T-cell (primary cell): Measurements from ENCODE around the gene FOXA3. TPM values are rescaled to one million over a fixed set of nuclear protein-coding genes. Genes with fewer than 3 reads are reported as not detected.

Experiments
- ATAC-seq, 4 experiments: fragments of 200-7000 bp in 3 of 4; fragments of 150-1000 bp in 1 of 4; cut with Tn5 transposase; replicated peaks in 1 of 4; 1 replicate in 3 of 4; 2 replicates in 1 of 4; pipeline ENCODE4 v1.10.0; 2021; ENCODE audit warnings: moderate library complexity in 3 of 4, mild to moderate bottlenecking in 2 of 4, moderate number of reproducible peaks in 1 of 4
- CTCF ChIA-PET, 2 donors: fragments of 300-600 bp; sonication (Branson Sonifier 250); formaldehyde crosslinking; loops; one replicate each; lab custom pipeline; 2022; ENCODE audit warnings: antibody characterized with exemption in 2 of 2; lab: Charles Lee
- POLR2A ChIA-PET, 2 donors: fragments of 300-600 bp; sonication (Branson Sonifier 250); formaldehyde crosslinking; loops; one replicate each; lab custom pipeline; 2022; ENCODE audit warnings: antibody characterized with exemption in 2 of 2; lab: Charles Lee
- DNase-seq, 35 experiments: peaks; one replicate each; pipeline versions ENCODE4 v3.0.0 to v3.0.0-alpha.2; 2013 to 2023
- H3K27ac ChIP-seq: one replicate; pipeline ENCODE4 v1.5.1; 2013; ENCODE audit warnings: low read length
- H3K27me3 ChIP-seq, 2 experiments: replicated peaks in 1 of 2; 1 replicate in 1 of 2; 2 replicates in 1 of 2; pipeline versions ENCODE4 v1.6.1 to v1.7.0; 2013; ENCODE audit warnings: low read length in 1 of 2, mixed read lengths in 1 of 2; ENCODE audit not compliant: control insufficient read depth in 2 of 2, insufficient read depth in 2 of 2; ENCODE audit errors: extremely low read depth in 1 of 2
- H3K36me3 ChIP-seq, 2 donors: 1 replicate in 1 of 2; 2 replicates in 1 of 2; pipeline versions ENCODE4 v1.6.1 to v1.7.0; 2013; ENCODE audit warnings: low read length in 1 of 2; ENCODE audit not compliant: control insufficient read depth in 2 of 2, insufficient read depth in 1 of 2; ENCODE audit errors: extremely low read depth in 1 of 2
- H3K4me1 ChIP-seq, 2 experiments: 1 replicate in 1 of 2; 2 replicates in 1 of 2; pipeline versions ENCODE4 v1.6.1 to v1.7.0; 2013; ENCODE audit warnings: low read length in 2 of 2, mixed read lengths in 1 of 2; ENCODE audit not compliant: insufficient read depth in 2 of 2, control insufficient read depth in 1 of 2; ENCODE audit errors: extremely low read depth in 1 of 2
- H3K4me3 ChIP-seq, 2 donors: 1 replicate in 1 of 2; 2 replicates in 1 of 2; pipeline versions ENCODE4 v1.5.1 to v1.7.0; 2013; ENCODE audit warnings: mild to moderate bottlenecking in 2 of 2, low read length in 1 of 2, moderate library complexity in 1 of 2; ENCODE audit not compliant: control insufficient read depth in 1 of 2; ENCODE audit errors: extremely low read depth in 1 of 2
- H3K9me3 ChIP-seq: 2 replicates; pipeline ENCODE4 v1.7.0; 2013
- H3K27ac Mint-ChIP-seq, 2 donors: one replicate each; pipeline ENCODE4 v1.8.0; 2020 to 2021; ENCODE audit warnings: mild to moderate bottlenecking in 2 of 2, mixed read lengths in 2 of 2
- H3K27me3 Mint-ChIP-seq, 2 donors: one replicate each; pipeline ENCODE4 v1.8.0; 2021 to 2022; ENCODE audit warnings: mixed read lengths in 2 of 2
- H3K36me3 Mint-ChIP-seq: one replicate; pipeline ENCODE4 v1.8.0; 2021; ENCODE audit warnings: mixed read lengths
- H3K4me1 Mint-ChIP-seq, 3 donors: one replicate each; pipeline ENCODE4 v1.8.0; 2020 to 2022; ENCODE audit warnings: mixed read lengths in 3 of 3, mild to moderate bottlenecking in 1 of 3
- H3K4me3 Mint-ChIP-seq, 3 donors: one replicate each; pipeline ENCODE4 v1.8.0; 2020 to 2022; ENCODE audit warnings: mild to moderate bottlenecking in 3 of 3, mixed read lengths in 3 of 3, moderate library complexity in 3 of 3
- H3K9me3 Mint-ChIP-seq, 3 donors: one replicate each; pipeline ENCODE4 v1.8.0; 2020 to 2022; ENCODE audit warnings: mixed read lengths in 3 of 3
- WGBS: methylation state at CpG from one replicate; pipeline ENCODE4 v1.1.5; 2013; ENCODE audit warnings: missing lambda C conversion rate; ENCODE audit not compliant: insufficient coverage; 5-methylcytosine and 5-hydroxymethylcytosine counted together
- total RNA-seq, 35 experiments: library from RNA in 6 of 35; stranded (reverse) in 6 of 35; fragments of 120-200 nt in 1 of 35; gene quantifications; one replicate each; pipeline versions ENCODE4 v1.2.1 to v1.2.4 and lab custom pipeline; 2013 to 2026

FOXA3 gene
- total RNA-seq, 5 donors from 2014 or later (not counting 1 experiment from before 2014, with no cell fraction given), result 0.16 TPM; not detected in 4

GRCh38 chr19:45881909-45882528 is 17.9 kb downstream of the FOXA3 start:
- Histone ChIP-seq H3K4me1 (peaks cover 16 to 47% of the 10 kb centered on the region in 2 experiments), H3K4me3 (no peak overlapping the region), H3K27me3 (peaks cover 0 to 30% of the 10 kb centered on the region in 2 experiments), H3K27ac (no peak overlapping the region), H3K36me3 (no peaks in the 10 kb centered on the region), H3K9me3 (no peaks in the 10 kb centered on the region)
- peaks cover 26 to 42% (median 30%) of the 10 kb centered on the region in 3 donors for H3K4me1 Mint-ChIP-seq
- DNase-seq (no peak), ATAC-seq (no peak)
- peak overlapping the region in 1 of 3 donors; percentile 15 for H3K4me3 Mint-ChIP-seq
- CTCF ChIA-PET, result interaction anchor here (0.6 to 1.5 kb wide), 4 partner anchors 14 to 113 kb away, joined by 3 to 7 read pairs (median 5); partner anchors contain the start of genes SIX5 (in 1 of the 2) and SYMPK (in 1 of the 2)
- no peaks in the 10 kb centered on the region for H3K36me3 Mint-ChIP-seq
- WGBS, result 100% methylated on average over 2 of the region's 4 CpGs
- POLR2A ChIA-PET, result interaction anchor here in 1 of 2 donors (0.5 kb wide), 1 partner anchor 378 kb away, joined by 3 read pairs; no protein-coding TSS in a partner anchor
- no peaks in the 10 kb centered on the region for H3K9me3 Mint-ChIP-seq
- H3K27ac Mint-ChIP-seq, result no peak overlapping the region
- peaks cover 7 to 16% of the 10 kb centered on the region in 2 donors for H3K27me3 Mint-ChIP-seq

- Mint-ChIP-seq H3K9me3 (no peaks in the 10 kb centered on the region), H3K27ac (peak overlapping the region in 1 of 2 donors; percentile 53), H3K27me3 (peaks cover 7 to 8% of the 10 kb centered on the region in 2 donors), H3K4me3 (peak overlapping the region; percentile 71 to 78 (median 71)), H3K36me3 (no peaks in the 10 kb centered on the region), H3K4me1 (peaks cover 22 to 37% (median 30%) of the 10 kb centered on the region in 3 donors)
- no peak overlapping the region for H3K27ac ChIP-seq
- DNase-seq (peak; percentile 49 to 92 (median 77)), ATAC-seq (peak in 3 of 4 experiments; percentile 14 to 30 (median 19))
- H3K9me3 ChIP-seq, result no peaks in the 10 kb centered on the region
- H3K27me3 ChIP-seq, result peaks cover 0 to 21% of the 10 kb centered on the region in 2 experiments
- ChIA-PET POLR2A (no interaction called here), CTCF (interaction anchor here in 1 of 2 donors (0.8 to 1.5 kb wide), 3 partner anchors 20 to 114 kb away, joined by 3 to 7 read pairs (median 4); partner anchors contain the start of genes MYPOP, SIX5 and SYMPK)
- H3K36me3 ChIP-seq, result no peaks in the 10 kb centered on the region
- peak overlapping the region; percentile 18 to 46 for H3K4me3 ChIP-seq
- 61% methylated on average over 22 of the region's 47 CpGs for WGBS
- peaks cover 16 to 47% of the 10 kb centered on the region in 2 experiments for H3K4me1 ChIP-seq
Measured at GRCh38 chr19:45882652-45883585, 18.8 kb downstream of the FOXA3 start.

DNA sequence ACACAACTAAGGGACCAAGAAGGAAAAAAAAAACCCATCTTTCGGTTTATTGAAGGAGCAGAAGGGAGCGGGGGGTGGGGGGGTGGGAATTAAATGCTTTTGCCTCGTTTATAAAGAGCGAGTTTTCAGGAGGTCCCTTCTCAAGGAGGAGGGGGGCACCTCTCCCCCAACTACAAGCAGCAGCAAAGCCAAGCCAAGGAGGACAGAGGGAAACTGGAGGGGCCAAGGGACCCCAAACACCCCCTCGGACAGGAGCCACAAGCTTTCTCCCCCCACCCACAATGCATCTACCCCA is 19.4 kb downstream of the FOXA3 start:
- peaks cover 0 to 16% of the 10 kb centered on the region in 2 experiments for H3K27me3 ChIP-seq
- peak overlapping the region in 1 of 2 donors; percentile 23 for H3K4me3 ChIP-seq
- DNase-seq (no peak), ATAC-seq (no peak)
- no peaks in the 10 kb centered on the region for H3K9me3 ChIP-seq
- H3K4me1 ChIP-seq, result peaks cover 16 to 47% of the 10 kb centered on the region in 2 experiments
- Mint-ChIP-seq H3K4me3 (peak overlapping the region; percentile 71 to 78 (median 71)), H3K27ac (peak overlapping the region; percentile 48 to 53), H3K4me1 (peaks cover 22 to 34% (median 30%) of the 10 kb centered on the region in 3 donors), H3K27me3 (peaks cover 4 to 5% of the 10 kb centered on the region in 2 donors), H3K36me3 (no peaks in the 10 kb centered on the region), H3K9me3 (no peaks in the 10 kb centered on the region)
- no peak overlapping the region for H3K27ac ChIP-seq
- H3K36me3 ChIP-seq, result no peaks in the 10 kb centered on the region
- WGBS, result no CpG with 5 or more reads among the region's 5 CpGs
- POLR2A ChIA-PET, result no interaction called here
- CTCF ChIA-PET, result interaction anchor here in 1 of 2 donors (0.6 kb wide), 1 partner anchor 905 kb away, joined by 3 read pairs; no protein-coding TSS in a partner anchor

DNA sequence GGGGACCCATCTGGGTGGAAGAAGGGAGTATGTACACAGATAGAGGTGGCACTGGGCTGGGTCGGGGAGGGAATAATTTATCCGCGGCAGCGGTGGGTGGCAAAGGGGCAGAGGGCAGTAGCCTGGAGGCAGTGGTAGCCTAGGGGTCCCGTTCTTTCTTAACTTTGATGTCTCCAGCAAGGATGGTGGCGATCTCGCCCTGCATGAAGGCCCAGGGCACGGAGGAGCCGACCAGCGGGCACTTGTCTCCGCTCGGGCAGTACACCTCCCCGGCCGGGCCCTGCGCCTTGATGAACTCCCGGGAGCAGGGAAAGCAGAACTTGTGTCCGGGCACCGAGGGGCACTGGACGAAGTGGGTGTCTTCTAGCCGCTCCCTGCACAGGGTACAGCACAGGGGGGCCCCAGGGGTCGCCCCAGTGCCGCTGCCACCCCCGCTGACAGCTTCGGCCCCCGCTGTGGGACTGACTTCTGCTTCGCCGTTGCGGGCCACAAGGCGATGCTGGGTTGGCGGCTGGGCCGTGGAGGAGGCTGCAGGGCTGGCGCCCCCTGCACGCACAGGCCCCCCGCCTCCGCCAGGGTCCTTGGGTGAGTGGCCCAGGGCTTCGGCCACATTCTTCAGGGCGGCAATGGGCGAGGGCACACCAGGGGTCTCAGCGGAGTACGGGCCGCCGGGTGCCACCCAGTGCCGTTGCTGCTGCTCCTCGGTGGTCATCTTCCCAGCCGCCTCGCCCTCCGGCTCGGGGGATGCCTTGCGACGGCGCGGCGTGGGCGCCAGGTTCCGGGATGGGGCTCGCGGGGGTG is 20.0 kb downstream of the FOXA3 start:
- POLR2A ChIA-PET, result no interaction called here
- no peak overlapping the region for H3K27ac ChIP-seq
- no peaks in the 10 kb centered on the region for H3K36me3 ChIP-seq
- WGBS, result 95% methylated on average over 57 of the region's 57 CpGs
- Mint-ChIP-seq H3K27ac (peak overlapping the region; percentile 27 to 48), H3K27me3 (peaks cover 3% of the 10 kb centered on the region in 2 donors), H3K9me3 (no peaks in the 10 kb centered on the region), H3K4me3 (peak overlapping the region in 2 of 3 donors; percentile 71), H3K36me3 (no peaks in the 10 kb centered on the region), H3K4me1 (peaks cover 22 to 33% (median 30%) of the 10 kb centered on the region in 3 donors)
- CTCF ChIA-PET, result interaction anchor here (0.6 to 1.3 kb wide), 2 partner anchors 19 to 906 kb away, joined by 3 to 4 read pairs; no protein-coding TSS in a partner anchor
- ATAC-seq (no peak), DNase-seq (no peak)
- no peaks in the 10 kb centered on the region for H3K9me3 ChIP-seq
- peaks cover 16 to 47% of the 10 kb centered on the region in 2 experiments for H3K4me1 ChIP-seq
- peaks cover 0 to 12% of the 10 kb centered on the region in 2 experiments for H3K27me3 ChIP-seq
- peak overlapping the region in 1 of 2 donors; percentile 23 for H3K4me3 ChIP-seq

DNA sequence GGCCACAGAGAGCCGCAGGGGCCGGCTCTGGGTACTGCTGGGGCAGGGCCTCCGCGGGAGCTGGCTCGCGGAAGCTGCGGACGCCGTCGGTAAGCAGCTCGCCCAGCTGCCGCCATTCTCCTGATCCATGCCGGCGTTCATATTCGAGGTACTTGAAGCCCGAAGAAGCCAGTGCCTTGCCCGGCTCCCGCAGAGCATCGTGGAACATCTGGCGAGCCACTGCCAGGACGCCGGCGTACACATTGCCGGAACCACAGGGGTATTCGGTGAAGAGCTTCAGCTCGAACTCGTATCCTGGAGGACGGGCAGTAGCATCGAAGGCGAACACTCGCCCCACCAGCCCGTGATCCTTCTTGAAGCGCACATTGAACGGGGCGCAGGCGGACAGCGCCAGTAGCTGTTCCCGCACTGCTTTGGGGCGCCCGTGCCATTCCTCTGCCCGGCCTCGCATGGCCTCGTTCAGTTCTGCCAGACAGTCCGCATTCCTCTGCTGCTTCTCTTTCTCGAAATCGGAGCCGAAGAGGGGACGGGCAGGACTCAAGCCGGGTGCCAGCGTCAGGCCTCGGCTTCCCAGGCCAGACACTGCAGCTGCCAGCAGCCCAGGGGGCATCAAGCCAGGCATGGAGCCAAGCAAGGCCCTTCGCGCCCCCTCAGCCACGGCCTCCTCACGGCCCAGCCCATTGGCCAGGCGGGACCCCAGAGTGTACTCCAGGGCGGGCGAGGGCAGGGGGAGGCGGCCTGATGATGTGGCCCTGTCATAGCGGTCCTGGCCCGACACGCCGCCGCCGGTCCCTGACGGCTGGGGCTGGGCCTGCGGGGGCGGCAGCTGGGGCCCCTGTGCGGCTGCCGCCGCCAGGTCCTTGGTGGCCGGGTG is 20.8 kb downstream of the FOXA3 start:
- Histone ChIP-seq H3K4me1 (peaks cover 16 to 47% of the 10 kb centered on the region in 2 experiments), H3K36me3 (no peaks in the 10 kb centered on the region), H3K27ac (no peak overlapping the region), H3K4me3 (peak overlapping the region; percentile 86), H3K27me3 (peaks cover 0 to 7% of the 10 kb centered on the region in 2 experiments), H3K9me3 (no peaks in the 10 kb centered on the region)
- 74% methylated on average over 72 of the region's 72 CpGs for WGBS
- Mint-ChIP-seq H3K27ac (no peak overlapping the region), H3K9me3 (no peaks in the 10 kb centered on the region), H3K36me3 (no peaks in the 10 kb centered on the region), H3K27me3 (peaks cover 3% of the 10 kb centered on the region in 2 donors), H3K4me3 (peak overlapping the region; percentile 55 to 99 (median 62)), H3K4me1 (peaks cover 22 to 33% (median 30%) of the 10 kb centered on the region in 3 donors)
- ATAC-seq (no peak), DNase-seq (peak in 2 of 35 experiments; percentile 2 to 12)
- POLR2A ChIA-PET, result interaction anchor here in 1 of 2 donors (1.2 kb wide), 1 partner anchor 22 kb away, joined by 4 read pairs; the partner anchor contains the start of gene SYMPK
- CTCF ChIA-PET, result interaction anchor here (1.3 to 2.2 kb wide), 2 partner anchors 18 to 20 kb away, joined by 4 read pairs; no protein-coding TSS in a partner anchor
